Stomach (tissue), 9 donors: Measurements from ENCODE around the gene ECM2. TPM values are rescaled to one million over a fixed set of nuclear protein-coding genes. Genes with fewer than 3 reads are reported as not detected.

Source experiments
- DNase-seq, 2 donors: peaks; one replicate each; pipeline versions ENCODE4 v3.0.0 to v3.0.0-alpha.2; 2013 to 2019
- H3K27ac ChIP-seq, 5 donors: fragments of 200-600 bp in 4 of 5; sonication (generic) in 4 of 5; one replicate each; pipeline ENCODE4 v1.5.1; 2013 to 2019; ENCODE audit warnings: mild to moderate bottlenecking in 1 of 5, moderate library complexity in 1 of 5
- H3K27me3 ChIP-seq, 3 donors: fragments of 200-600 bp; sonication (generic); one replicate each; pipeline ENCODE4 v1.5.1; 2017 to 2019; ENCODE audit warnings: mixed run types in 1 of 3
- H3K36me3 ChIP-seq, 4 donors: fragments of 200-600 bp; sonication (generic); 1 replicate in 3 of 4; 2 replicates in 1 of 4; pipeline ENCODE4 v1.5.1; 2016 to 2019
- H3K4me1 ChIP-seq, 4 donors: fragments of 200-600 bp; sonication (generic); one replicate each; pipeline ENCODE4 v1.5.1; 2016 to 2019
- H3K4me3 ChIP-seq, 4 donors: fragments of 200-600 bp; sonication (generic) in 3 of 4; one replicate each; pipeline ENCODE4 v1.5.1; 2016 to 2019; ENCODE audit warnings: mild to moderate bottlenecking in 1 of 4
- H3K9me3 ChIP-seq, 4 donors: fragments of 200-600 bp; sonication (generic); one replicate each; pipeline ENCODE4 v1.5.1; 2016 to 2019
- CTCF ChIP-seq, 7 experiments: fragments of 450-650 bp in 4 of 7; fragments of 200-600 bp in 3 of 7; sonication (generic) in 3 of 7; IDR thresholded peaks; one replicate each; pipeline ENCODE4 v1.5.1; 2016 to 2019; ENCODE audit warnings: antibody characterized with exemption in 7 of 7, control low read depth in 2 of 7, mild to moderate bottlenecking in 1 of 7
- EP300 ChIP-seq: sonication (generic); formaldehyde crosslinking; IDR thresholded peaks from one replicate; pipeline ENCODE4 v1.6.1; 2017; ENCODE audit warnings: antibody characterized with exemption
- POLR2A ChIP-seq, 4 donors: fragments of 450-650 bp; IDR thresholded peaks; one replicate each; pipeline ENCODE4 v1.6.1; 2016; ENCODE audit warnings: antibody characterized with exemption in 4 of 4, control low read depth in 2 of 4, mild to moderate bottlenecking in 1 of 4, moderate library complexity in 1 of 4
- POLR2AphosphoS5 ChIP-seq, 3 donors: sonication (generic); formaldehyde crosslinking; IDR thresholded peaks; one replicate each; pipeline ENCODE4 v1.6.1; 2016; ENCODE audit warnings: antibody characterized with exemption in 3 of 3
- WGBS, 5 donors: extraction: QIAGEN DNeasy Blood & Tissue Kit in 3 of 5; methylation state at CpG; one replicate each; pipeline versions ENCODE4 v1.1.5 to v1.1.7; 2013 to 2018; 5-methylcytosine and 5-hydroxymethylcytosine counted together
- intact Hi-C: fragments of 100-400 bp; cut with DNase I; formaldehyde crosslinking; loops from one replicate; pipeline ENCODE4 v1.15.1; 2023; ENCODE audit warnings: low total_unique reads
- polyA plus RNA-seq, 3 donors: library from polyadenylated mRNA; stranded (reverse); fragments of 200-250 nt; gene quantifications; one replicate each; pipeline ENCODE4 v1.2.3, GENCODE V29; 2013
- total RNA-seq, 5 donors: library from RNA; depleted of rRNA; stranded (reverse); fragments of >200 nt; gene quantifications; one replicate each; pipeline versions ENCODE4 v1.1.0 to v1.2.3, GENCODE V29; 2014 to 2016
- donor health status: healthy with polysubstance abuse.
- donor health status: Bipolar disorder and iron deficiency.
- donor health status: healthy.

ECM2 gene
- total and polyA plus RNA-seq, 8 donors, result 0.14 to 22.6 (median 1.0) TPM; not detected in 2

- Histone ChIP-seq H3K9me3 (no peaks in the 10 kb centered on the region), H3K4me1 (peaks cover 0 to 8% (median 4%) of the 10 kb centered on the region in 4 donors), H3K27me3 (no peaks in the 10 kb centered on the region), H3K4me3 (no peak overlapping the region), H3K27ac (no peak overlapping the region), H3K36me3 (peaks cover 0 to 6% (median 0%) of the 10 kb centered on the region in 4 donors)
- 91 to 100% (median 98%) methylated on average over 2 of the region's 2 CpGs for WGBS, 5 donors
- TF ChIP-seq CTCF (IDR thresholded peaks at IDR 0.05) (no peak), EP300 (no peak), POLR2A (IDR thresholded peaks at IDR 0.05) (no peak), POLR2AphosphoS5 (IDR thresholded peaks at IDR 0.05) (no peak)
- intact Hi-C loops, result no loop called here
- DNase-seq, result no peak
Observed at GRCh38 chr9:92468206-92468605, 67.6 kb downstream of the ECM2 start.

- WGBS, 5 donors, result 76 to 93% (median 86%) methylated on average over 2 of the region's 2 CpGs
- intact Hi-C loops, result no loop called here
- TF ChIP-seq POLR2AphosphoS5 (IDR thresholded peaks at IDR 0.05) (no peak), EP300 (no peak), CTCF (IDR thresholded peaks at IDR 0.05) (no peak), POLR2A (IDR thresholded peaks at IDR 0.05) (no peak)
- no peaks in the 10 kb centered on the region for H3K27me3 ChIP-seq
- no peak overlapping the region for H3K27ac ChIP-seq
- peaks cover 0 to 8% (median 4%) of the 10 kb centered on the region in 4 donors for H3K4me1 ChIP-seq
- no peaks in the 10 kb centered on the region for H3K9me3 ChIP-seq
- no peak for DNase-seq
- H3K4me3 ChIP-seq, result no peak overlapping the region
- peaks cover 0 to 6% (median 0%) of the 10 kb centered on the region in 4 donors for H3K36me3 ChIP-seq
Observed at GRCh38 chr9:92467511-92467910, 68.3 kb downstream of the ECM2 start.

GRCh38 chr9:92467041-92467440, 68.7 kb downstream of the ECM2 start:
- Histone ChIP-seq H3K9me3 (no peaks in the 10 kb centered on the region), H3K4me1 (peaks cover 0 to 8% (median 4%) of the 10 kb centered on the region in 4 donors), H3K36me3 (peaks cover 0 to 6% (median 0%) of the 10 kb centered on the region in 4 donors), H3K27me3 (no peaks in the 10 kb centered on the region), H3K27ac (no peak overlapping the region), H3K4me3 (no peak overlapping the region)
- DNase-seq, result no peak
- WGBS, 5 donors, result 90 to 100% (median 96%) methylated on average over 1 of the region's 1 CpG
- TF ChIP-seq POLR2A (IDR thresholded peaks at IDR 0.05), result no peak
- TF ChIP-seq CTCF (IDR thresholded peaks at IDR 0.05), result no peak
- TF ChIP-seq POLR2AphosphoS5 (IDR thresholded peaks at IDR 0.05), result no peak
- TF ChIP-seq EP300, result no peak
- intact Hi-C loops, result no loop called here

GRCh38 chr9:92463984-92464383, 71.8 kb downstream of the ECM2 start:
- H3K9me3 ChIP-seq, result no peaks in the 10 kb centered on the region
- DNase-seq, result peak in 1 of 2 donors; percentile 37
- H3K4me1 ChIP-seq, result peaks cover 0 to 8% (median 4%) of the 10 kb centered on the region in 4 donors
- TF ChIP-seq POLR2AphosphoS5 (IDR thresholded peaks at IDR 0.05) (peak in 2 of 3 donors; percentile 62 to 82), CTCF (IDR thresholded peaks at IDR 0.05) (no peak)
- H3K27me3 ChIP-seq, result no peaks in the 10 kb centered on the region
- peak overlapping the region; percentile 27 to 78 (median 52) for H3K27ac ChIP-seq
- 63 to 74% (median 70%) methylated on average over 3 of the region's 3 CpGs for WGBS, 5 donors
- H3K4me3 ChIP-seq, result no peak overlapping the region
- intact Hi-C loops, result no loop called here
- no peaks in the 10 kb centered on the region for H3K36me3 ChIP-seq
